GM19193 (cell line): ENCODE results near the gene YTHDF2.

Source experiments
- POLR2A ChIP-seq: IDR thresholded peaks from 4 replicates; pipeline ENCODE4 v1.6.1; 2011; ENCODE audit not compliant: insufficient read depth, insufficient read length; ENCODE audit errors: extremely low read depth

The YTHDF2 gene

GRCh38 chr1:28736450-28737306, at the start of gene YTHDF2:
Gene YTHDF2 (plus strand): TSS chr1:28736940. CDS start chr1:28737121, 181 bp downstream.
- peak; percentile 80 for TF ChIP-seq POLR2A

DNA sequence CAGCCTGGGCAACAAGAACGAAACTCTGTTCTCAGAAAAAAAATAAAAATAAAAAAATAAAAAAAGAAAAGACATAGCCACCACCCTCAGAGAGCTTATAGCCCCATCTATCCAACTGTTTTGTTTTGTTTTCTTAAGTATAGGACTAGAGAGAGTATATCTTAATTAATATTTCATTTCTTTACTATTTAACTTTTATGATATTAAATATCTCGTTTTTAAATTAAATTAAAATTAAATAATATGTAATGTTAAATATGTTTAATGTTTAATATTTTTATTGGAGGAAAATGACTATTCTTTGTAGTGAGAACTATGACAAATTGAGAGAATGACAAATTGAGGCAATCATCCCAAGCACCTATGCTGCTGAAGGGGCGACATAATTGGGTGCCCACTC, 33.1 kb upstream of the YTHDF2 start:
- TF ChIP-seq POLR2A, result no peak

DNA sequence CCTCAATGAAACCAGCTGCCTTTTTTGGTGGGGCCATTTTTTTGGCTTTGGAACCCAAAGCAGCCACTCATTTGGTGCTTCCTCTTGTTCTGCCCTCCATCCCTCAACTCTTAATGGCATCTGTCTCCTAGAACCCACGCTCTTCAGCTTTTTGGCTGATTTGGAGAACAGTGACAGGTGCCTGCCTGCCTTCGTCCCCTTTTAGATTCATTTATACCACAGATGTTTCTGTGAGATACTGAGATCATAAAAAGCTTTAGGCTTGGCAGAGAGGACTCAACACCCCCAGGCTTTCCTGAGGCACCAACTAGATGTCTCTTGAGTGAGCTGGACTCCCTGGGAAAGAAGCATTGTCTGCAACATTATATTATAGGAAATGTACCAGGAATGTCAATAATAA, 20.4 kb upstream of the YTHDF2 start:
- no peak for TF ChIP-seq POLR2A

DNA sequence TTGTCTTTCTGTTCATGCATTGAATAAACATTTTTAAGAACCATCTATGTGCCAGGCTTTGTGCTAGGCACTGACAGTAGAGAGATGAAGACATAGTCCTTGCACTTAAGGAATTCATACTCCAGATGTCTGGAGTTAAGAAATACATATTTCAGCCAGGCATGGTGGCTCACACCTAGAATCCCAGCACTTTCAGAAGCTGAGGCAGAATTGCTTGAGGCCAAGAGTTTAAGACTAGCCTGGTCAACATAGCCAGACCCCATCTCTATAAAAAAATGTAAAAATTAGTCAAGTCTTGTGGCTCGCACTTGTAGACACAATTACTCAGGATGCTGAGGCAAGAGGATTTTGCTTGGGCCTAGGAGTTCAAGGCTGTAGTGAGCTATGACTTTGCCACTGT, 18.6 kb upstream of the YTHDF2 start:
- no peak for TF ChIP-seq POLR2A

DNA sequence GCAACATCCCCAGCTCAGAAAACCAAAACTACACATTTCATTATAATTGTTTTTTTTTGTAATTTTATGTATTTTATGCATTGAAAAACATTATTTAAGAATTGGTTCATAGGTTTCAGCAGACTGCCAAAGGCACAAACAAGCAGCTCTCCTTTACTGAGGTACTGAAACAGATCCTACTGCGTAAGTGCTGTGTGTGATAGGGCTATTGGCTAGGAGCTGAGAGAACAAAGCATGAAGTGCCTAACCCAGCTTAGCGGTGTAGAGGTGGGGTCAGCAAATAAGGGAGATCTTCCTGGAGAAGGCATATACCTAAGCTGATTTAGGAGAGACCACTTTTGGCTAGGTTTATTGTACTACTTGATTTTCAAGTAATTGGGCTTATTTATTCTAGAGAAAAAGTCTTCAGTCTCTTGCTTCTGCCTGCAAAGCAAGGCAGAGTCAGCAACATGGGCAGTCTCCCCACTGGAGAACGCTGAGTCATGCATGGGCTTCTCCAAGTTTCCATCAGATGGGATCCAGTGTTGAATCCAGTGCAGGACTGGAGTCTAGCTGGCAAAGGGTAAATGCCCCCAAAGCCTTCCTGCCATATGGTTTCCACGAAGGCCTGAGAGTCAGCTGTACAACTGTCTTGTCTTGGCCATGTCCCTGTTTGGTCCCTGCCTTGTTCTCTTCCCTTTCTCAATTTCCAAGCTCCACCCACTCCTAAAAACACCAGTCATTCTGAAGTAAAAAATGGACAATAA, 18.0 kb upstream of the YTHDF2 start:
- no peak for TF ChIP-seq POLR2A

- TF ChIP-seq POLR2A, result no peak
Observed at GRCh38 chr1:28719332-28719619, 17.5 kb upstream of the YTHDF2 start.

DNA sequence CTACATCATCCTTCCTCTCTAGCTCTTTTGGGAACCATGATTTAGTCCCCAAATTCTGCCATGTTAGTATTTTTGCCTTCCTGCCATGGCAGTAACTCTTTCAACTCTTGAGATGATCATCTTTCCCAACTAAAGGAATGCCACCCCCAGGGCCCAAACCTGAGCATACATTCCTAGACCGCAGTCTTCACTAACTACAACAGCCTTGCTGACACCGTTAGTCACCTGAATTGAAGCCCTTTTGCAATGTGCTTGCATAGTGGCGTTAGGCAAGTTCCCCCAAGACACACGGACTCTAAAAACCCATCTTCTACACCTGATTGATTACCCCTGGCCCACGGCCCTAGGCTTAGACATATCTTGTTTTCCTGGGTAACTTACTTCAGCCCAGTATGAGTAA, 16.4 kb upstream of the YTHDF2 start:
- no peak for TF ChIP-seq POLR2A

DNA sequence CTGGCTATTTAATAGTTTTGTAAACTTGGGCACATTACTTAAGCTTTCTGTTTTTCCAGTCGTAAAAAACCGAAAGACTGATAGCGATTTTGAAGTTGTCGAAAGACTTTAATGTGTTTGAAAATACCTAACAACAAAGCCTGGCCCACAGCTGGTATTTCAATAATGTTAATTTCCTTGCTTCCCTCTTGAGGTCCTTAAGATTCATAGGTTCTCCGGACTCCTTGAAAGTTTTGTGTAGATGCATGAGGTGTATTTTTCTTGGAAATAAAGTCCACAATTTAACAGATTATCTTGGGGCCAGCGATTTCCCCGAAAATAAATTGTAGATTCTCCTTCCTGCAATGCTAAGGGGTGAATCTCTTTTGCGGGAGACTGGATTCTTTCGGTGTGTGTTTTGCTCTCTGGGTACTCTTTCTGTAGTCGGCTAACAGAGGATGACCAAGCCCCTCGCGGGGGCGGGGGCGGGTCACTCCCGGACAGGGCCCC, 735 bp upstream of the YTHDF2 start:
- no peak for TF ChIP-seq POLR2A

DNA sequence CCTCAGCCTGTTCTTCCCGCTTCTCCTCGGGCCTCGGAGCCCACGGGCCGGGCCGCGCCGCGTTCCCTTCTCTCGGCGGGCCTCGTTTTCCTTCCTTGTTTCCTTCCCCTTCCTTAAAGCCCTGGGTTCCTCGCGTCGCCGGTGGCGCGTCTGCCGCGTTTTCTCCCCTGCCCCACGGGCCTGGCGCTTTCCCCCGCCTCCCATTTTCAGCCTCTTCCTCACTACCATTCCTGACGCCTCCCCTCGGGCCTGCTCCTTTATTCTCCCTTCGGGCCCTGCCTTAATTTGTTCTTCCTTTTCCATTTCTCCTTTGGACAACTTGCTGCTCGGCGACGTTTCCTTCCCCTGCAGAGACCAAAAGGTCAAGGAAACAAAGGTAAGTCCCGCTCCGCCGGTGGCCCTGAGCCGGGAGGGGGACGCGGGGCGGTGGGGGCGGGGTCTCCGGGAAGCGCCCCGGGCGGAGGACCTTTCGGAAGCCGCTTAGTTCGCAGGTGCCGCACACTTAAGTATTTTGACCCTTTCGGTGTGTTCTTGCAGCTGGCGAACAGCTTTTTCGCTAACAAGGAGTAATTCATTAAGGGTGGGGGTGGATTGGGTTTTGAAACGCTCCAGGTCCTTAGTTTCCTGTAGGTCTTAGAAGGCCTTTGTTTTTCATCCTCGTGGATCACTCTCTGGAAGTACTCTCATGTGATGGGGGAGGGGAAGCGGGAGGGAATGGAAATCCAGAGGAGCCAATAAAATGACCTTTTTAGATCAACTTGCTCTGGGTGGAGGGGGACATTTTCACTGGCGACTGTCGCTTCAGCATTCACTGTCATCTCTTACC, 780 bp downstream of the YTHDF2 start:
- TF ChIP-seq POLR2A, result no peak

DNA sequence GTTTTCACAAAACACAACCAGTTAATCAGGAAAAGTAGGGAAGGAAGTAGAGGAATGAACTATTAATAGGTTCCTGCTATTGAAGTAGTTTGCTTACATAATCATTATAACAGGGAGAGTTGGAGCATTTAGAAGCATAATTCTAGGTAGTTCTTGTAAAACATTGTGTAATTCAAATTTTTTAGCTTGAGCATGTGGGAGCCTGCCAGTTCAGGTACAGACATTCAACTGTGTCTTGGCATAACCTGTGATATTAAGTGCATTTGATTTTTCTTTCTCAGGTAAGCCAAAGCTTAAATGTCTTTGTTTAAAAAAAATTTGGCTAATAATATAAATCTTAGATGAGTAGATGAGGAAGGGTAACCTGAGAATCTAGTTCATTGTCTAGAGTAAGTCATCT, 3.4 kb downstream of the YTHDF2 start:
- TF ChIP-seq POLR2A, result no peak

DNA sequence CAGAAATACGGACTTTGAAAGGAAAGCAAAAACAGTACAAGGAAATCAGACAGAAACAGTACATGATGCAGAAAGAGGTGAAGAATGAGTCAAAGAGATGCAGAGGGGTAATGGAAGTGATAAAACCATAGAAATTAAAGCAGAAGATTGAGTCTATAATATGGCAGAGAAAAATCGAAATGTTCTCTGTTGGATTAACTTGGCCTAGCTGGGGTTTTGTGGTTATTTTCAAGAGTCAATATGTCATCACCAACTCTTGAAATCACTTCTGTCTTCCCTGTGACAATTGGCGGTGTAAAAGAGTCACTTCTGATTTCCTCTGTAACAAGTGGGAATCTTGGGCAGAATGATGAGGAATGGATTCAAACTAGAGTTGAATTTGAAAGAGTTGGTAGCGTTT, 7.4 kb downstream of the YTHDF2 start:
- no peak for TF ChIP-seq POLR2A

DNA sequence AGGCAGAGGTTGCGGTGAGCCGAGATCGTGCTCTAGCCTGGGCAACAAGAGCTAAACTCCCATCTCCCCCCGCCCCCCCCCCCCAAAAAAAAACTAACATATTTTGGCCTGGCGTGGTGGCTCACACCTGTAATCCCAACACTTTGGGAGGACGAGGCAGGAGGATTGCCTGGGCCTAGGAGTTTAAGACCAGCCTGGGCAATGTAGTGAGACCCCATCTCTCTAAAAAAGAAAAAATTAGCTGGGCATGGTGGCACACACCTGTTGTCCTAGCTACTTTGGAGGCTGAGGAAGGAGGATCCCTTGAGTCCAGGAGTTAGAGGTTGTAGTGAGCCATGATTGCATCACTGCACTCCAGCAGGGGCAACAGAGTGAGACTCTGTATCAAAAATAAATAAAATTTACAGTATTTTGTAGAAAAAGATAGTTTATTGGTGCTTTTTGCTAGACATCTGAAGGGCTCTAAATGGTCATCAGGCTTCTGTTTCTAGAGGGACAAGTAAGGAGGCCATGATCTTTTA, 9.0 kb downstream of the YTHDF2 start:
- no peak for TF ChIP-seq POLR2A

- TF ChIP-seq POLR2A, result no peak
Observed at GRCh38 chr1:28750330-28750729, 13.6 kb downstream of the YTHDF2 start.

- no peak for TF ChIP-seq POLR2A
Observed at GRCh38 chr1:28751315-28752060, 14.7 kb downstream of the YTHDF2 start.
